Measurements from ENCODE around the gene LINGO3. TPM values are rescaled to one million over a fixed set of nuclear protein-coding genes. Genes with fewer than 3 reads are reported as not detected.

The LINGO3 gene
- total RNA-seq, 1 donor from 2014 or later: not detected

- Mint-ChIP-seq H3K27me3 (ENCODE audit: low read depth) (no peaks in the 10 kb centered on the region), H3K9me3 (ENCODE audit: low read depth) (no peaks in the 10 kb centered on the region), H3K4me1 (ENCODE audit: low read depth) (peaks cover 6% of the 10 kb centered on the region), H3K4me3 (ENCODE audit: unreplicated experiment) (no peak overlapping the region), H3K27ac (ENCODE audit: unreplicated experiment) (no peak overlapping the region), H3K36me3 (ENCODE audit: low read depth) (no peaks in the 10 kb centered on the region)
- no peak for DNase-seq (ENCODE audit: low spot score)
- TF ChIP-seq CTCF (IDR thresholded peaks at IDR 0.05): peak; percentile 79
These were observed 46.3 kb downstream of the LINGO3 start for GRCh38 chr19:2261438-2262172.

GRCh38 chr19:2260341-2260805, 47.6 kb downstream of the LINGO3 start:
- TF ChIP-seq CTCF (IDR thresholded peaks at IDR 0.05): no peak
- no peak for DNase-seq (ENCODE audit: low spot score)
- H3K4me3 Mint-ChIP-seq (ENCODE audit: unreplicated experiment): no peak overlapping the region
- no peaks in the 10 kb centered on the region for H3K36me3 Mint-ChIP-seq (ENCODE audit: low read depth)
- H3K4me1 Mint-ChIP-seq (ENCODE audit: low read depth): peaks cover 3% of the 10 kb centered on the region
- no peaks in the 10 kb centered on the region for H3K27me3 Mint-ChIP-seq (ENCODE audit: low read depth)
- no peaks in the 10 kb centered on the region for H3K9me3 Mint-ChIP-seq (ENCODE audit: low read depth)
- H3K27ac Mint-ChIP-seq (ENCODE audit: unreplicated experiment): no peak overlapping the region

GRCh38 chr19:2259336-2259735, 48.6 kb downstream of the LINGO3 start:
- peaks cover 3% of the 10 kb centered on the region for H3K4me1 Mint-ChIP-seq (ENCODE audit: low read depth)
- H3K9me3 Mint-ChIP-seq (ENCODE audit: low read depth): no peaks in the 10 kb centered on the region
- no peaks in the 10 kb centered on the region for H3K36me3 Mint-ChIP-seq (ENCODE audit: low read depth)
- no peaks in the 10 kb centered on the region for H3K27me3 Mint-ChIP-seq (ENCODE audit: low read depth)
- H3K4me3 Mint-ChIP-seq (ENCODE audit: unreplicated experiment): no peak overlapping the region
- DNase-seq (ENCODE audit: low spot score): no peak
- TF ChIP-seq CTCF (IDR thresholded peaks at IDR 0.05): no peak
- no peak overlapping the region for H3K27ac Mint-ChIP-seq (ENCODE audit: unreplicated experiment)

Other genes starting within 250 kb of the LINGO3 start
- 34.6 to 48.0 TPM (median 45.5 TPM) in 3 replicates for gene MOB3A, start 211.8 kb downstream of the LINGO3 start, total RNA-seq
- gene IZUMO4, start 211.2 kb downstream of the LINGO3 start, total RNA-seq: 2.4 to 3.9 TPM (median 3.2 TPM) in 3 replicates
- 139 to 157 TPM (median 144 TPM) in 3 replicates for gene AP3D1, start 156.6 kb downstream of the LINGO3 start, total RNA-seq
- gene DOT1L, start 144.2 kb downstream of the LINGO3 start, total RNA-seq: 24.0 to 26.2 TPM (median 24.9 TPM) in 3 replicates
- gene PLEKHJ1, start 71.8 kb downstream of the LINGO3 start, total RNA-seq: 36.6 to 45.4 TPM (median 42.4 TPM) in 3 replicates
- 71.2 to 81.5 TPM (median 74.9 TPM) in 3 replicates for gene SF3A2, start 71.3 kb downstream of the LINGO3 start, total RNA-seq
- 10.2 to 18.8 TPM (median 10.8 TPM) in 3 replicates for gene AMH, start 58.8 kb downstream of the LINGO3 start, total RNA-seq
- 0.42 to 0.51 TPM in 2 of 3 replicates, not detected in the other for gene JSRP1, start 51.7 kb downstream of the LINGO3 start, total RNA-seq
- 0.31 to 0.50 TPM (median 0.38 TPM) in 3 replicates for gene PEAK3, start 26.0 kb downstream of the LINGO3 start, total RNA-seq
- 73.9 to 88.1 TPM (median 76.2 TPM) in 3 replicates for gene LSM7, start 20.4 kb upstream of the LINGO3 start, total RNA-seq
- gene SPPL2B, start 20.5 kb upstream of the LINGO3 start, total RNA-seq: 48.9 to 67.0 TPM (median 51.4 TPM) in 3 replicates
- 0.15 to 0.26 TPM in 2 of 3 replicates, not detected in the other for gene TMPRSS9, start 52.1 kb upstream of the LINGO3 start, total RNA-seq
- gene TIMM13, start 119.4 kb upstream of the LINGO3 start, total RNA-seq: 74.6 to 100 TPM (median 76.1 TPM) in 3 replicates
- gene LMNB2, start 148.8 kb upstream of the LINGO3 start, total RNA-seq: 35.5 to 56.0 TPM (median 36.6 TPM) in 3 replicates
- gene GADD45B, start 168.0 kb upstream of the LINGO3 start, total RNA-seq: 177 to 258 TPM (median 181 TPM) in 3 replicates

Data from chondrocyte (in vitro differentiated cells).